K562 (cell line): ENCODE data around the gene ST6GALNAC6. TPM values are rescaled to one million over a fixed set of nuclear protein-coding genes. Genes with fewer than 3 reads are reported as not detected.

Experiments used
- CBX3 ChIP-seq, 2 experiments: IDR thresholded peaks; 1 replicate in 1 of 2; 2 replicates in 1 of 2; pipeline ENCODE4 v1.6.1; 2012; ENCODE audit warnings: inconsistent platforms in 2 of 2, low read length in 2 of 2, borderline replicate concordance in 1 of 2, control low read depth in 1 of 2
- ESRRB ChIP-seq: fragments of 250-450 bp; sonication (Bioruptor Pico); IDR thresholded peaks from 2 replicates; pipeline ENCODE4 v1.5.0; 2020; ENCODE audit warnings: mild to moderate bottlenecking, moderate library complexity, borderline replicate concordance
- IFI16 ChIP-seq: fragments of 250-450 bp; sonication (Bioruptor Pico); IDR thresholded peaks from 2 replicates; pipeline ENCODE4 v2.1.2; 2022; ENCODE audit warnings: mild to moderate bottlenecking, inconsistent platforms
- NBN ChIP-seq: fragments of 450-650 bp; IDR thresholded peaks from 2 replicates; pipeline ENCODE4 v1.6.1; 2016; ENCODE audit warnings: low read depth, mild to moderate bottlenecking
- NCOA2 ChIP-seq, 2 experiments: fragments of 450-650 bp; IDR thresholded peaks; 2 replicates each; pipeline ENCODE4 v1.6.1; 2018; ENCODE audit warnings: mild to moderate bottlenecking in 2 of 2, moderate library complexity in 1 of 2; ENCODE audit not compliant: partially characterized antibody in 2 of 2
- OTX1 ChIP-seq: fragments of 450-650 bp; formaldehyde crosslinking; IDR thresholded peaks from 2 replicates; pipeline ENCODE4 v1.4.0; 2022; ENCODE audit warnings: mild to moderate bottlenecking
- RHOXF2B ChIP-seq: fragments of 250-450 bp; sonication (Bioruptor Pico); conservative IDR thresholded peaks from 2 replicates; pipeline ENCODE4 v1.5.1; 2021
- SAP30 ChIP-seq: fragments of 200-600 bp; sonication (generic); IDR thresholded peaks from 2 replicates; pipeline ENCODE4 v1.6.1; 2012; ENCODE audit warnings: borderline replicate concordance, low read depth, mild to moderate bottlenecking, moderate library complexity, low read length, control low read depth, inconsistent platforms; ENCODE audit not compliant: insufficient read depth, poor library complexity, severe bottlenecking
- SLC30A9 ChIP-seq: fragments of 250-450 bp; sonication (Bioruptor Pico); IDR thresholded peaks from 2 replicates; pipeline ENCODE4 v1.8.0; 2022; ENCODE audit warnings: mild to moderate bottlenecking, moderate library complexity
- SP1 ChIP-seq: sonication (generic); formaldehyde crosslinking; IDR thresholded peaks from 2 replicates; pipeline ENCODE4 v1.8.1; 2022; ENCODE audit warnings: mild to moderate bottlenecking, missing genetic modification reagents
- ZNF253 ChIP-seq: fragments of 250-450 bp; sonication (Bioruptor Pico); conservative IDR thresholded peaks from 2 replicates; pipeline ENCODE4 v1.6.1; 2021; ENCODE audit warnings: mild to moderate bottlenecking
- ZNF316 ChIP-seq: fragments of 450-650 bp; IDR thresholded peaks from 2 replicates; pipeline ENCODE4 v1.6.1; 2016
- ZNF41 ChIP-seq: fragments of 250-450 bp; sonication (Bioruptor Pico); conservative IDR thresholded peaks from 2 replicates; pipeline ENCODE4 v1.4.0; 2020; ENCODE audit warnings: mild to moderate bottlenecking
- ZNF766 ChIP-seq: fragments of 200-800 bp; sonication (Bioruptor generic); conservative IDR thresholded peaks from 2 replicates; pipeline ENCODE4 v1.6.1; 2016; ENCODE audit warnings: missing genetic modification characterization, missing compliant biosample characterization
- ZNF780A ChIP-seq: fragments of 250-450 bp; sonication (Bioruptor Pico); IDR thresholded peaks from 2 replicates; pipeline ENCODE4 v1.5.0; 2021; ENCODE audit warnings: mild to moderate bottlenecking
- polyA plus RNA-seq, 8 experiments: library from polyadenylated mRNA; depleted of rRNA in 4 of 8; stranded (reverse) in 5 of 8; unstranded in 3 of 8; fragments of >200 nt; fragmentation: Nextera tagmentation in 2 of 8; fragmentation: Illumina TruSeq in 1 of 8; extraction: Ambion mirVana in 2 of 8; extraction: Trizol in 1 of 8; gene quantifications; 2 replicates each; pipeline versions ENCODE4 v1.2.1 to v1.2.3, GENCODE V29; 2011 to 2014; ENCODE audit warnings: inconsistent platforms in 1 of 8, missing spikeins in 1 of 8
- total RNA-seq, 7 experiments: library from RNA; depleted of rRNA in 6 of 7; stranded (reverse); fragments of >200 nt in 6 of 7; fragmentation: Illumina TruSeq in 2 of 7; extraction: Trizol in 2 of 7; gene quantifications; 2 replicates each; pipeline versions ENCODE4 v1.2.1 to v1.2.3, GENCODE V29; 2011 to 2021; ENCODE audit warnings: low replicate concordance in 1 of 7
- TF ChIP-seq, protein P1 (sequence below): sonication (generic); formaldehyde crosslinking; IDR thresholded peaks from 2 replicates; pipeline ENCODE4 v1.8.1; 2023; ENCODE audit warnings: mild to moderate bottlenecking, missing genetic modification reagents
- TF ChIP-seq, protein P2 (sequence below): IDR thresholded peaks from 2 replicates; pipeline ENCODE4 v1.6.1; 2012; ENCODE audit warnings: low read depth, low read length, improper control_type of control experiment, borderline replicate concordance
- TF ChIP-seq, protein P3 (sequence below): fragments of 450-650 bp; IDR thresholded peaks from 2 replicates; pipeline ENCODE4 v1.6.1; 2016; ENCODE audit warnings: mild to moderate bottlenecking
- TF ChIP-seq, protein P4 (sequence below): fragments of 250-450 bp; sonication (Bioruptor Pico); IDR thresholded peaks from 2 replicates; pipeline ENCODE4 v1.8.0; 2021; ENCODE audit warnings: moderate library complexity, mild to moderate bottlenecking, inconsistent platforms

Gene ST6GALNAC6
- total and polyA plus RNA-seq, 9 of the 15 experiments (the other 6 are each of a cell fraction or from before 2014, with no cell fraction given), result 0.13 to 23.0 (median 14.5) TPM

DNA sequence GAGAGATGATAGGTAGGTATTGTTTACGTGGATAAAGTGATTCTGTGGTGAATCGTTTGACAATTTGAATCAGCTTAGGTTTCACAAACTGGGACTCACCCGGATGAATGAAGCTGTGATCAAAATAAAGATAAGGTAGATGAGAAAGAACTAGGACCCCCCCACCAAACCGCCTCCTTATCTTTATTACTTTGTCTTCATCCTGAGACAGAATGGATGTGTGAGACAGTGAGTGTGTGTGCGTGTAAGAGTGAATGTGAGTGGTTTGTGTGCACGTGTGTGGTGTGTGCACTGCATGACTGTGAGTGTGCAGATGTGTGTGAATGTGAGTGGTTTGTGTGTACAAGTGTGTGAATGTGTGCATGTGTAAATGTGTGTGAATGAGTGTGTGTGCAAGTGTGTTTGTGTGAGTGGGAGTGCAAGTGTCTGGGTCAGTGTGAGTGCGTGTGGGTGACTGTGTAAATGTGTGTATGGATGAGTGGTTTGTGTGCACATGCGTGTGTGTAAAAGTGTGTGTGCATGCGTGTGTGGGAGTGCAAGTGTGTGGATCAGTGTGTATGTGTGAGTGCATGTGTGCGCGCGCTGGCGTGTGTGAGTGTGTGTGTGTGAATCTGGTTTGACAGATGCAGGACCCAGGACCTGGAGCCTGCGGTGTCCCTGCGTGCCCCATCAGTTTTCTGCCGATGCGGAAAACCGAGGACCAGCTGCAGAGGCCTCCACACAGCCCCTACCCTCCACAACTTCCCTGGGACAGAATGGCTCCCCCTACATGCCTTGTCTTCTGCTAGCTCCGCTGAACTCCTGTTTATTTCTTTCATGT is 33.5 kb downstream of the ST6GALNAC6 start (continued):
- TF ChIP-seq, protein P1, sequence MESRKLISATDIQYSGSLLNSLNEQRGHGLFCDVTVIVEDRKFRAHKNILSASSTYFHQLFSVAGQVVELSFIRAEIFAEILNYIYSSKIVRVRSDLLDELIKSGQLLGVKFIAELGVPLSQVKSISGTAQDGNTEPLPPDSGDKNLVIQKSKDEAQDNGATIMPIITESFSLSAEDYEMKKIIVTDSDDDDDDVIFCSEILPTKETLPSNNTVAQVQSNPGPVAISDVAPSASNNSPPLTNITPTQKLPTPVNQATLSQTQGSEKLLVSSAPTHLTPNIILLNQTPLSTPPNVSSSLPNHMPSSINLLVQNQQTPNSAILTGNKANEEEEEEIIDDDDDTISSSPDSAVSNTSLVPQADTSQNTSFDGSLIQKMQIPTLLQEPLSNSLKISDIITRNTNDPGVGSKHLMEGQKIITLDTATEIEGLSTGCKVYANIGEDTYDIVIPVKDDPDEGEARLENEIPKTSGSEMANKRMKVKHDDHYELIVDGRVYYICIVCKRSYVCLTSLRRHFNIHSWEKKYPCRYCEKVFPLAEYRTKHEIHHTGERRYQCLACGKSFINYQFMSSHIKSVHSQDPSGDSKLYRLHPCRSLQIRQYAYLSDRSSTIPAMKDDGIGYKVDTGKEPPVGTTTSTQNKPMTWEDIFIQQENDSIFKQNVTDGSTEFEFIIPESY (CRISPR knock-in tag), result no peak
- TF ChIP-seq, protein P2, sequence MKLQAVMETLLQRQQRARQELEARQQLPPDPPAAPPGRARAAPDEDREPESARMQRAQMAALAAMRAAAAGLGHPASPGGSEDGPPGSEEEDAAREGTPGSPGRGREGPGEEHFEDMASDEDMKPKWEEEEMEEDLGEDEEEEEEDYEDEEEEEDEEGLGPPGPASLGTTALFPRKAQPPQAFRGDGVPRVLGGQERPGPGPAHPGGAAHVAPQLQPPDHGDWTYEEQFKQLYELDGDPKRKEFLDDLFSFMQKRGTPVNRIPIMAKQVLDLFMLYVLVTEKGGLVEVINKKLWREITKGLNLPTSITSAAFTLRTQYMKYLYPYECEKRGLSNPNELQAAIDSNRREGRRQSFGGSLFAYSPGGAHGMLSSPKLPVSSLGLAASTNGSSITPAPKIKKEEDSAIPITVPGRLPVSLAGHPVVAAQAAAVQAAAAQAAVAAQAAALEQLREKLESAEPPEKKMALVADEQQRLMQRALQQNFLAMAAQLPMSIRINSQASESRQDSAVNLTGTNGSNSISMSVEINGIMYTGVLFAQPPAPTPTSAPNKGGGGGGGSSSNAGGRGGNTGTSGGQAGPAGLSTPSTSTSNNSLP, result no peak
- TF ChIP-seq ZNF780A (CRISPR knock-in tag) (no peak), SLC30A9 (CRISPR knock-in tag) (no peak), ESRRB (CRISPR knock-in tag) (no peak), ZNF253 (CRISPR knock-in tag) (no peak), OTX1 (CRISPR knock-in tag) (peak; percentile 98), ZNF41 (CRISPR knock-in tag) (no peak), NCOA2 (IDR thresholded peaks at IDR 0.05; ENCODE audit: partially characterized antibody in 2 of 2) (no peak), NBN (no peak), SAP30 (no peak), RHOXF2B (CRISPR knock-in tag) (no peak), ZNF316 (peak; percentile 27; the same call in 1 of the 2 replicates), ZNF766 (peak; percentile 57; the same call in 1 of the 2 replicates), CBX3 (IDR thresholded peaks at IDR 0.05; ENCODE audit: borderline replicate concordance in 1 of 2, low read length in 2 of 2) (no peak), SP1 (CRISPR knock-in tag) (no peak), IFI16 (no peak)
- TF ChIP-seq, protein P3, sequence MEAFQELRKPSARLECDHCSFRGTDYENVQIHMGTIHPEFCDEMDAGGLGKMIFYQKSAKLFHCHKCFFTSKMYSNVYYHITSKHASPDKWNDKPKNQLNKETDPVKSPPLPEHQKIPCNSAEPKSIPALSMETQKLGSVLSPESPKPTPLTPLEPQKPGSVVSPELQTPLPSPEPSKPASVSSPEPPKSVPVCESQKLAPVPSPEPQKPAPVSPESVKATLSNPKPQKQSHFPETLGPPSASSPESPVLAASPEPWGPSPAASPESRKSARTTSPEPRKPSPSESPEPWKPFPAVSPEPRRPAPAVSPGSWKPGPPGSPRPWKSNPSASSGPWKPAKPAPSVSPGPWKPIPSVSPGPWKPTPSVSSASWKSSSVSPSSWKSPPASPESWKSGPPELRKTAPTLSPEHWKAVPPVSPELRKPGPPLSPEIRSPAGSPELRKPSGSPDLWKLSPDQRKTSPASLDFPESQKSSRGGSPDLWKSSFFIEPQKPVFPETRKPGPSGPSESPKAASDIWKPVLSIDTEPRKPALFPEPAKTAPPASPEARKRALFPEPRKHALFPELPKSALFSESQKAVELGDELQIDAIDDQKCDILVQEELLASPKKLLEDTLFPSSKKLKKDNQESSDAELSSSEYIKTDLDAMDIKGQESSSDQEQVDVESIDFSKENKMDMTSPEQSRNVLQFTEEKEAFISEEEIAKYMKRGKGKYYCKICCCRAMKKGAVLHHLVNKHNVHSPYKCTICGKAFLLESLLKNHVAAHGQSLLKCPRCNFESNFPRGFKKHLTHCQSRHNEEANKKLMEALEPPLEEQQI, result no peak
- TF ChIP-seq, protein P4, sequence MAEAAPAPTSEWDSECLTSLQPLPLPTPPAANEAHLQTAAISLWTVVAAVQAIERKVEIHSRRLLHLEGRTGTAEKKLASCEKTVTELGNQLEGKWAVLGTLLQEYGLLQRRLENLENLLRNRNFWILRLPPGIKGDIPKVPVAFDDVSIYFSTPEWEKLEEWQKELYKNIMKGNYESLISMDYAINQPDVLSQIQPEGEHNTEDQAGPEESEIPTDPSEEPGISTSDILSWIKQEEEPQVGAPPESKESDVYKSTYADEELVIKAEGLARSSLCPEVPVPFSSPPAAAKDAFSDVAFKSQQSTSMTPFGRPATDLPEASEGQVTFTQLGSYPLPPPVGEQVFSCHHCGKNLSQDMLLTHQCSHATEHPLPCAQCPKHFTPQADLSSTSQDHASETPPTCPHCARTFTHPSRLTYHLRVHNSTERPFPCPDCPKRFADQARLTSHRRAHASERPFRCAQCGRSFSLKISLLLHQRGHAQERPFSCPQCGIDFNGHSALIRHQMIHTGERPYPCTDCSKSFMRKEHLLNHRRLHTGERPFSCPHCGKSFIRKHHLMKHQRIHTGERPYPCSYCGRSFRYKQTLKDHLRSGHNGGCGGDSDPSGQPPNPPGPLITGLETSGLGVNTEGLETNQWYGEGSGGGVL (CRISPR knock-in tag), result no peak
